ENCODE results near the gene NDUFB8.

The NDUFB8 gene

DNA sequence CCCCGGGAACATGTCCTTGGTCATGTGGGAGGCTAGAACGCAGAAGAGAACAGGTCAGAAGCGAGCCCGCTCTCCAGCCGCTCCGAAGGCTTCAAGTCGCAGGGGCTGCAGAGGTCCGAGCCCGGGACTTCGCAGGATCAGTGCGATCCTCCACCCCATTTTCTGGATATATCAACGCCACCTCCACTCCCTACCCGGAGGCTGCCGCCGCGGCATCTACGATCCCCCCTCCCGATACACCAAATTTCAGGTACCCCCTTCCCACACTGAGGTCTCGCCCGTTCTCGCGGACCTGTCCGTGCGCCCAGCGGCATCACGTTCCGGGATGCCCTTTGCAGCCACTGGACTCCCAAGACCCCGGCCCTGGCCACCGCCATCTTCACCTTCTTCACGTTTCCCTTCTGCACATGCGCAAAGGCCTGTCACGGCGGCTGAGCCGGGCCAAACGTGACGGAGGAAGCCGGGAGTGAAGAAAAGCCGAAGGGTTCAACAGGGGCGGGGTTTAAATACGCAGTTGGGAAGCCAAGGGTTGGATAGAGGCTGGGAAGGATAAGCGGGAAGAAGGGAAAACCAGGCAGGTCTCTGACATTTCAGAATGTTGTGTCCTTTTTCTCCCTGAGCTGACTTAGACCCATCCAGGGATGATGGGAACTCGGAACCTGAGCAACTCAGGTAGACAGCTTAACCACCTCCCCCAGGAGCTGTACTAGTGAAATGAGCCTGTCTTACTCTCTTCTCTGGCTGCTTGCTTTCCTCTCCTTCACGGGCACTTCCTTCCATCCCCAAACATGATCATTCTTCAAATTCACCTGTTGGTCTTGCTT is at the start of gene NDUFB8 (continued):
- TF ChIP-seq, protein P1, sequence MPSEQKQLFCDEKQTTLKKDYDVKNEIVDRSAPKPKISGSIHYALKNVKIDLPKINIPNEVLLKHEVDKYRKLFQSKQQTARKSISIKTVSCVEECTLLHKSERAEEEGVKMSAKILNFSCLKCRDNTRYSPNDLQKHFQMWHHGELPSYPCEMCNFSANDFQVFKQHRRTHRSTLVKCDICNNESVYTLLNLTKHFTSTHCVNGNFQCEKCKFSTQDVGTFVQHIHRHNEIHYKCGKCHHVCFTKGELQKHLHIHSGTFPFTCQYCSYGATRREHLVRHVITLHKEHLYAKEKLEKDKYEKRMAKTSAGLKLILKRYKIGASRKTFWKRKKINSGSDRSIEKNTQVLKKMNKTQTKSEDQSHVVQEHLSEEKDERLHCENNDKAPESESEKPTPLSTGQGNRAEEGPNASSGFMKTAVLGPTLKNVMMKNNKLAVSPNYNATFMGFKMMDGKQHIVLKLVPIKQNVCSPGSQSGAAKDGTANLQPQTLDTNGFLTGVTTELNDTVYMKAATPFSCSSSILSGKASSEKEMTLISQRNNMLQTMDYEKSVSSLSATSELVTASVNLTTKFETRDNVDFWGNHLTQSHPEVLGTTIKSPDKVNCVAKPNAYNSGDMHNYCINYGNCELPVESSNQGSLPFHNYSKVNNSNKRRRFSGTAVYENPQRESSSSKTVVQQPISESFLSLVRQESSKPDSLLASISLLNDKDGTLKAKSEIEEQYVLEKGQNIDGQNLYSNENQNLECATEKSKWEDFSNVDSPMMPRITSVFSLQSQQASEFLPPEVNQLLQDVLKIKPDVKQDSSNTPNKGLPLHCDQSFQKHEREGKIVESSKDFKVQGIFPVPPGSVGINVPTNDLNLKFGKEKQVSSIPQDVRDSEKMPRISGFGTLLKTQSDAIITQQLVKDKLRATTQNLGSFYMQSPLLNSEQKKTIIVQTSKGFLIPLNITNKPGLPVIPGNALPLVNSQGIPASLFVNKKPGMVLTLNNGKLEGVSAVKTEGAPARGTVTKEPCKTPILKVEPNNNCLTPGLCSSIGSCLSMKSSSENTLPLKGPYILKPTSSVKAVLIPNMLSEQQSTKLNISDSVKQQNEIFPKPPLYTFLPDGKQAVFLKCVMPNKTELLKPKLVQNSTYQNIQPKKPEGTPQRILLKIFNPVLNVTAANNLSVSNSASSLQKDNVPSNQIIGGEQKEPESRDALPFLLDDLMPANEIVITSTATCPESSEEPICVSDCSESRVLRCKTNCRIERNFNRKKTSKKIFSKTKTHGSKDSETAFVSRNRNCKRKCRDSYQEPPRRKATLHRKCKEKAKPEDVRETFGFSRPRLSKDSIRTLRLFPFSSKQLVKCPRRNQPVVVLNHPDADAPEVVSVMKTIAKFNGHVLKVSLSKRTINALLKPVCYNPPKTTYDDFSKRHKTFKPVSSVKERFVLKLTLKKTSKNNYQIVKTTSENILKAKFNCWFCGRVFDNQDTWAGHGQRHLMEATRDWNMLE (tag by site-specific recombination; conservative IDR thresholded peaks at IDR 0.05; ENCODE audit: low read depth): peak; percentile 41; the same call in 1 of the 2 replicates
- peak; percentile 58; the same call in 1 of the 2 replicates for TF ChIP-seq ZBTB21 (tag by site-specific recombination; IDR thresholded peaks at IDR 0.05)
- no peak for TF ChIP-seq ZNF302 (tag by site-specific recombination; IDR thresholded peaks at IDR 0.05; ENCODE audit: low read depth)
- TF ChIP-seq SP7 (tag by site-specific recombination; IDR thresholded peaks at IDR 0.05): peak; percentile 52
- TF ChIP-seq ZNF341 (tag by site-specific recombination; IDR thresholded peaks at IDR 0.05; ENCODE audit: low read depth): peak; percentile 61
- no peak for TF ChIP-seq ZNF658 (tag by site-specific recombination; IDR thresholded peaks at IDR 0.05)
- peak; percentile 97 for TF ChIP-seq ZNF335 (tag by site-specific recombination; conservative IDR thresholded peaks at IDR 0.05)
- TF ChIP-seq PATZ1 (tag by site-specific recombination; IDR thresholded peaks at IDR 0.05): no peak
- no peak for TF ChIP-seq ZNF132 (tag by site-specific recombination; IDR thresholded peaks at IDR 0.05; ENCODE audit: borderline replicate concordance)
- TF ChIP-seq ZNF274 (IDR thresholded peaks at IDR 0.05; ENCODE audit: low read length): no peak
- TF ChIP-seq ZNF274 (tag by site-specific recombination; IDR thresholded peaks at IDR 0.05; ENCODE audit: borderline replicate concordance): no peak
- TF ChIP-seq ZNF585B (tag by site-specific recombination; IDR thresholded peaks at IDR 0.05): peak; percentile 15; the same call in 1 of the 2 replicates
- TF ChIP-seq, protein P2, sequence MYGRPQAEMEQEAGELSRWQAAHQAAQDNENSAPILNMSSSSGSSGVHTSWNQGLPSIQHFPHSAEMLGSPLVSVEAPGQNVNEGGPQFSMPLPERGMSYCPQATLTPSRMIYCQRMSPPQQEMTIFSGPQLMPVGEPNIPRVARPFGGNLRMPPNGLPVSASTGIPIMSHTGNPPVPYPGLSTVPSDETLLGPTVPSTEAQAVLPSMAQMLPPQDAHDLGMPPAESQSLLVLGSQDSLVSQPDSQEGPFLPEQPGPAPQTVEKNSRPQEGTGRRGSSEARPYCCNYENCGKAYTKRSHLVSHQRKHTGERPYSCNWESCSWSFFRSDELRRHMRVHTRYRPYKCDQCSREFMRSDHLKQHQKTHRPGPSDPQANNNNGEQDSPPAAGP (tag by site-specific recombination; IDR thresholded peaks at IDR 0.05): peak; percentile 49; the same call in 1 of the 2 replicates
- TF ChIP-seq KLF9 (tag by site-specific recombination; IDR thresholded peaks at IDR 0.05; ENCODE audit: low read depth): 0 out of 2 replicates have a peak, but pooled peaks have one; percentile 12
- TF ChIP-seq EGR2 (tag by site-specific recombination; IDR thresholded peaks at IDR 0.05; ENCODE audit: low read depth): no peak
- peak; percentile 77; the same call in 1 of the 2 replicates for TF ChIP-seq BCL11B (tag by site-specific recombination; IDR thresholded peaks at IDR 0.05; ENCODE audit: low read depth)
- 0 out of 2 replicates have a peak, but pooled peaks have one; percentile 34 for TF ChIP-seq ZNF610 (tag by site-specific recombination; IDR thresholded peaks at IDR 0.05; ENCODE audit: borderline replicate concordance)
- peak; percentile 7; the same call in 1 of the 2 replicates for TF ChIP-seq FEZF1 (tag by site-specific recombination; IDR thresholded peaks at IDR 0.05)
- peak; percentile 64; the same call in 1 of the 2 replicates for TF ChIP-seq ZNF24 (tag by site-specific recombination; IDR thresholded peaks at IDR 0.05)
- TF ChIP-seq ZNF76 (tag by site-specific recombination; IDR thresholded peaks at IDR 0.05; ENCODE audit: borderline replicate concordance, low read depth): peak; percentile 88
- 0 out of 2 replicates have a peak, but pooled peaks have one; percentile 36 for TF ChIP-seq ZFP37 (tag by site-specific recombination; IDR thresholded peaks at IDR 0.05)
- TF ChIP-seq ZNF549 (tag by site-specific recombination; IDR thresholded peaks at IDR 0.05): no peak
- TF ChIP-seq ZXDB (tag by site-specific recombination; IDR thresholded peaks at IDR 0.05): peak; percentile 79
- no peak for TF ChIP-seq ZNF777 (tag by site-specific recombination; IDR thresholded peaks at IDR 0.05; ENCODE audit: borderline replicate concordance)
- TF ChIP-seq ZBTB1 (tag by site-specific recombination; IDR thresholded peaks at IDR 0.05): no peak
- peak; percentile 51; the same call in 1 of the 2 replicates for TF ChIP-seq ZNF629 (tag by site-specific recombination; IDR thresholded peaks at IDR 0.05)
- TF ChIP-seq HOXC10 (CRISPR knock-in tag; IDR thresholded peaks at IDR 0.05): no peak
- no peak for TF ChIP-seq ELK4 (IDR thresholded peaks at IDR 0.05; ENCODE audit: borderline replicate concordance, low read depth, low read length)
- no peak for TF ChIP-seq ZIC2 (tag by site-specific recombination; IDR thresholded peaks at IDR 0.05)
- no peak for TF ChIP-seq ZNF792 (tag by site-specific recombination; IDR thresholded peaks at IDR 0.05)
- no peak for TF ChIP-seq ZNF510 (tag by site-specific recombination; IDR thresholded peaks at IDR 0.05; ENCODE audit: insufficient replicate concordance)
